Stimulated activated naive B cell treated with anti-CD40 and anti-IgM and Interleukin-4, amounts not matched to agents 10 μg/mL and 1 μg/mL and 100 μg/mL, for 72 hours (primary cell): ENCODE results near the gene EFCC1.

Experiments
- ATAC-seq, 2 donors: fragments of 150-1000 bp; cut with Tn5 transposase; replicated peaks; 2 replicates each; pipeline ENCODE4 v1.10.0; 2021; ENCODE audit warnings: moderate library complexity in 1 of 2
- DNase-seq: peaks from one replicate; pipeline ENCODE4 v3.0.0; 2021
- H3K27ac Mint-ChIP-seq: one replicate; pipeline ENCODE4 v1.8.0; 2022; ENCODE audit warnings: mild to moderate bottlenecking, mixed read lengths
- H3K27me3 Mint-ChIP-seq, 2 donors: one replicate each; pipeline ENCODE4 v1.8.0; 2022; ENCODE audit warnings: mixed read lengths in 2 of 2
- H3K36me3 Mint-ChIP-seq, 2 donors: one replicate each; pipeline ENCODE4 v1.8.0; 2022; ENCODE audit warnings: mixed read lengths in 2 of 2, mild to moderate bottlenecking in 1 of 2
- H3K4me1 Mint-ChIP-seq, 2 donors: one replicate each; pipeline ENCODE4 v1.8.0; 2022; ENCODE audit warnings: mixed read lengths in 2 of 2, mild to moderate bottlenecking in 1 of 2
- H3K4me3 Mint-ChIP-seq, 2 donors: one replicate each; pipeline ENCODE4 v1.8.0; 2022; ENCODE audit warnings: mild to moderate bottlenecking in 2 of 2, mixed read lengths in 2 of 2, moderate library complexity in 1 of 2
- H3K9me3 Mint-ChIP-seq, 2 donors: one replicate each; pipeline ENCODE4 v1.8.0; 2022; ENCODE audit warnings: mixed read lengths in 2 of 2, mild to moderate bottlenecking in 1 of 2

The EFCC1 gene

DNA sequence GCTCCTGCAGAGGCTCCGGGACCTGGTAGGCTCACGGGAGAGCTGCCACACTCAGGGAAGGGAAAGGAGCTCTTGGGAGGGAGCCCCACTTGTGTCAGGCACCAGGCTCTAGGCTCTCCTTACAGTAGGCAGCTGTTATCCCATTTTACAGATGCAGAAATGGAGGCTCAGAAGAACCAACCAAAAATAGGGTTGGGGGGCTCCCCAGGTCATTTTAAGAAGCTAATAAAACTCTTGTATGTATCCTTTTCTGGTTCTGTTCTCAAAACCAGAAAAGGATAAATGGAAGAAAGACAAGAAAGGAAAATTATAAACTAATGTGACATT, 36.0 kb downstream of the EFCC1 start:
- ATAC-seq, result no peak
- no peak overlapping the region for H3K27ac Mint-ChIP-seq
- H3K4me1 Mint-ChIP-seq, result peaks cover 0 to 3% of the 10 kb centered on the region in 2 donors

DNA sequence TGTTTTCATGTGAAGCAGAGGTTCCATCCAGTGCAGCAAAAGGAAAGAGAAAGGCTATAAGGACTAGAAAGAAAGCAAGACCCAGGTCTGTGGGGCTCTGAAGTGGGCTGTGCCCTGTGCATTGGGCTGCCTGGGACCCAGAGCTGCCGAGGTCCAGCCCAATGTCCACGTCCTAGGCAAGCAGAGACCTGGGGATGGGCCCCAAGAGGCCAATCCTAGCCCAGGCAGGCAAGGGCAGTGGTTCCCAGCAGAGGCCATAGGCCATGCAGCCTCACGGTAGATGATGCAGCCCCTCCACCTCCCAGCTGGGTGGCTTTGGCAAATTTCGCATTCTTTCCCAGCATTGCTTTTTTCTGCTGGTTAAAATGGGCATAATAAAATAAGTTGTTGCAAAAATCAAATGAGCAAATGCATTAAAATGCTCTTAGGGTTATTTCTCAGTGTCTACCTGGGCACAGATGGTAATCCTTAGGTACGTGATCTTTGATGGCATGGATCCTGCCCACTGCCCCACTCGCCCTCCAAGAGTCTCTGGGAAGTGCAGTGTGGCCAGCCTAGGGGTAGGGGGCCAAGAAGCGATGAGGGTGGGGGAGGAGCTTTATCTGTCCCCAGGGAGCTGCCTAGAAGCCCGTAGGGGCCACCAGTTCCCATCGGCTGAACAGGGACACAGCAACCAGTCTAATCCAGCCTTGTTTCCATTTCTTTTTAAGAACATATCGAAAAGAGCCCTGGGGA, 37.2 kb downstream of the EFCC1 start:
- Mint-ChIP-seq H3K27me3 (peaks cover 26 to 38% of the 10 kb centered on the region in 2 donors), H3K36me3 (peaks cover 0 to 5% of the 10 kb centered on the region in 2 donors), H3K27ac (no peak overlapping the region), H3K4me1 (peaks cover 0 to 3% of the 10 kb centered on the region in 2 donors), H3K9me3 (peaks cover 3 to 10% of the 10 kb centered on the region in 2 donors), H3K4me3 (no peak overlapping the region)
- DNase-seq, result no peak
- no peak for ATAC-seq

More for the DNA sequence above, 36.0 kb downstream of the EFCC1 start:
- peaks cover 0 to 1% of the 10 kb centered on the region in 2 donors for H3K9me3 Mint-ChIP-seq
- no peak for DNase-seq
- no peak overlapping the region for H3K4me3 Mint-ChIP-seq
- peaks cover 0 to under 1% of the 10 kb centered on the region in 2 donors for H3K36me3 Mint-ChIP-seq
- H3K27me3 Mint-ChIP-seq, result peaks cover 23 to 26% of the 10 kb centered on the region in 2 donors

DNA sequence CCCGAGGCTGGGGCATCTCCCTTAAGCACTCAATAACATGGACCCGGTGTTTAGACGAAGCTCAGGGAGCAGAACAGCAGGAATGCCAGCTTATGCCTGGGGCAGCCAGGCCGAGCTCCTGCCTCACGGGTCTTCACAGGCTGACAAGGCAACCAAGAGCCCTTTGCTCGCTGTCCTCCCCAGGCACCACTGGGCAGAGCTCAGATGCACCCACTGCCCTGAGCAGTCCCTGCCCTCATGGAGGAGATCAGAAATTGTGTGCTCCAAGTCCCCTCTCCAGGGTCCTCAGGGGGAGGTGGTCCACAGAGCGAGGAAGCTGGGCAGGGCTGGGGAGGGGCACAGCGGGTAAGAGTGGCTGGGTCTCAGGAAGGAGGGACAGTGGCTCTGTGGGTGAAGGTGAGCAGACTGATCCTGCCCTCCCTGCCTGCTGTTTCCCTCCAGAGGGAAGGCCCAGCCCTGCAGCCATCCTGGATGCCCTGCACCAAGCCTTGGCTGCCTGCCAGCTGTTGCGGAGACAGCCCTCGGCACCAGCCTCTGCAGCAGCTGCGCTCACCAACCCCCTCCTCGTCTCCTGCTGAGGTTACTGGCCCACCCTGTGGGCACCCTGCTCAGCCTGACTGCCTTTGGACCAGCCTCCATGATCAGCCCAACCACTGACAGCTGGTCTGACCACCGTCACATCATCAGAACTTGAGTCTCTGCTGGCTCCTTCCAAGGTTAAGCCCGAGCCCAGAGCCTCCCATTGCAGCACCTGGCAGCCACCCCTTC, 38.4 kb downstream of the EFCC1 start:
- Mint-ChIP-seq H3K27ac (no peak overlapping the region), H3K9me3 (peaks cover 3 to 10% of the 10 kb centered on the region in 2 donors), H3K27me3 (peaks cover 36 to 45% of the 10 kb centered on the region in 2 donors), H3K4me3 (no peak overlapping the region), H3K4me1 (peaks cover 0 to 3% of the 10 kb centered on the region in 2 donors), H3K36me3 (peaks cover 0 to 11% of the 10 kb centered on the region in 2 donors)
- ATAC-seq (no peak), DNase-seq (no peak)

DNA sequence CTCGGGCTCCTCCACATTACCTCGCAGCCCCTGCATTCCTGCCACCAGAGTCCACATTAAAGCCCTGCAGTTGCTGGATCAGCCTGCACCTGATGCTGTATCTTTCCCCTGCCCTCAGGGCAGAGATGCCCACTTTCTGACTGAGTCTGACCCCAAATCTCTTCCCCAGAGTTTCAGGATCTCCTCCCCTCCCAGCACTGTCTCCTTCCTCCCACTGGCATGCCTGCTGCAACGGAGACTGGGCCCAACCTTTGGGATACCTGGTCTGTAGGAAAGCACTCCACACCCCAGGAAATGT, 38.9 kb downstream of the EFCC1 start:
- Mint-ChIP-seq H3K27ac (no peak overlapping the region), H3K4me1 (peaks cover 0 to 3% of the 10 kb centered on the region in 2 donors), H3K9me3 (peaks cover 3 to 10% of the 10 kb centered on the region in 2 donors), H3K36me3 (peaks cover 0 to 14% of the 10 kb centered on the region in 2 donors), H3K27me3 (peaks cover 36 to 50% of the 10 kb centered on the region in 2 donors), H3K4me3 (no peak overlapping the region)
- DNase-seq (no peak), ATAC-seq (no peak)

DNA sequence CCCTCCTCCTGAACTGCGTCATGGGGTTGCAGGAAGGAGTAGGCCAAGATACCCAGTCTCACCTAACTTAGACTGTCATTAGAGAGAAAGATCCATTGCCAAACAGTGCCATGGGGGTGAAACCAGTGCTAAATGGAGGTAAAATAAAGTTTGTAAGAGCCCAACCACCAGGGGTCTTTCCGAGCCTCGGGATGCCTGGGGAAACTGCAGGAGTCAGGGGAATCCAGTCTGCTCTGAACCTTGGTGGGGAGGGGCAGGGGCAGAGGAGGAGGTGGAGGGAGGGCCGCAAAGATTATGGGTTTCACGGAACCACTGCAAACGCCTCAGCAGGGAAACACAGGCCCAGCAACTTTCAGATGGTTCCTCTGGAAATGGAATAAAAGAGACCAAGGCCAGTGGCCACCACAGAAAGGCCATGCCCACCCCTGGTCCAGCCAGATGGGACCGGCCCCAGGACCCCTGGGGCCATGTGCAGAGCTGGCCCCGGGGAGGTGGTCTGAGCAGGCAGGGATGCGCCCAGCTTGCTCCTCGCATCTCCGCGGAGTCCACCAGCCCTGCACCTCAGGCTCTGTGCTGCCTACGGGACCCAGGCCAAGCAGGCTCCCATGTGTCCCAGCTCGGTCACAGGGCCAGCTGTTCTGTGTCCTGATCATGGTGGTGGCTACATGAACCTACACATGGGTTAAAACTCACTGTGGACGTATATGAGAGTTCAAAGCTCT, 39.6 kb downstream of the EFCC1 start:
- peaks cover 36 to 50% of the 10 kb centered on the region in 2 donors for H3K27me3 Mint-ChIP-seq
- no peak for ATAC-seq
- H3K4me1 Mint-ChIP-seq, result peaks cover 0 to 3% of the 10 kb centered on the region in 2 donors
- peaks cover 0 to 14% of the 10 kb centered on the region in 2 donors for H3K36me3 Mint-ChIP-seq
- DNase-seq, result no peak
- no peak overlapping the region for H3K27ac Mint-ChIP-seq
- H3K9me3 Mint-ChIP-seq, result peaks cover 3 to 10% of the 10 kb centered on the region in 2 donors
- no peak overlapping the region for H3K4me3 Mint-ChIP-seq

DNA sequence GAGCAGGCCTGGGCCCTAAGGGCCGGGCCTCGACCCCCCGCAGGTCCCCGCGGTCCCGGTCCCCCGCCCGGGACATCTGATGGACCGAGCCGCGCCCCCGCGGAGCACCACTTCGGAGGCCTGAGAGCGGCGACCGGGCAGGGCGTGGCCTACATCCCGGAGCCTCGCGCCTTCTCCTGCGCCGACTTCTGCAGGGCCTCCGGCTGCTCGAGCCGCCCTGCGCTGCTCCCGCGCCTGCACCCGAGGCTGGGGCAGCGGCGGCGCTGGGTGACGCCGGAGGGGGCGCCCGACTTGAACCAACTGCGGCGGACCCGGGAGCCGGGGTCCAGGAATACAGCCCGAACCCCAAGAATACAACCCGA, 44.6 kb downstream of the EFCC1 start:
- peaks cover 9 to 17% of the 10 kb centered on the region in 2 donors for H3K9me3 Mint-ChIP-seq

DNA sequence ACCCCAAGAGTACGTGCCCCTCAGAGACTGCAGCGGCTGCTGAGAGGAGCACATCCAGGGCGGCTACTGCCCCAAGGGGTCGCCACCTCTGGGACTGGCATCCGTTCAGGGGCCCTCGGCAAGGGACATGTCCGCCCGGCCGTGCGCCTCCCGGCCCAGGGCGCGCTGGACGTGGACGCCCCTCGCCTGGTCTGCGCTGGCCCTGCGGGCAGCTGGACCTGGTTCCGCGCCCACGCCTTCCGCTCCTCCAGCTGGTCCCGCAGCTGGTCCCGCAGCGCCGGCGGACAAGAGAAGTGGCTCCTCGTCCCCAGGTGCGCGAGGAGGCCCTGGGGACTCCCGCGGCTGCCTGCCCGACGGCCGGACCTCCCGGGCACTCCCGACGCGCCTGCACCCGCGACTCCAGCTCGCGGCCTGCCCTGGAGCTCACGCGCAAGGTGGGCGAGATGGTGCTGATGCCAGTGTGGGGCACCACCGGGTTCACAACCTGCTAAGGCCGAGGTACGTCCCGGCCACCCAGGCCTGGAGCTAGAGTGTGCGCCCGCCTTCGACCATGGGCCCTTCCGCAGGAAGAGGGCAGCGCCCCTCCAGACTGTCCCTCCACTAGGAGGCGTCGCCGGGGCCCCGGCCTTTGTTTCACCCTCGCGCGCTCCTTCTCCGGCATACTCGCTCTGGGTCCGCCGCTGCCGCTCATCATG, 45.1 kb downstream of the EFCC1 start:
- Mint-ChIP-seq H3K4me1 (no peaks in the 10 kb centered on the region), H3K27ac (no peak overlapping the region), H3K9me3 (peaks cover 9 to 17% of the 10 kb centered on the region in 2 donors), H3K4me3 (peak overlapping the region in 1 of 2 donors; percentile 59), H3K36me3 (peaks cover 8 to 21% of the 10 kb centered on the region in 2 donors), H3K27me3 (peaks cover 41 to 43% of the 10 kb centered on the region in 2 donors)
- peak; percentile 21 to 39 for ATAC-seq
- no peak for DNase-seq

More for the DNA sequence above, 44.6 kb downstream of the EFCC1 start:
- Mint-ChIP-seq H3K4me3 (peak overlapping the region; percentile 29 to 59), H3K4me1 (no peaks in the 10 kb centered on the region), H3K27me3 (peaks cover 41 to 44% of the 10 kb centered on the region in 2 donors), H3K36me3 (peaks cover 8 to 21% of the 10 kb centered on the region in 2 donors), H3K27ac (no peak overlapping the region)
- ATAC-seq, result peak; percentile 63 to 74
- no peak for DNase-seq

DNA sequence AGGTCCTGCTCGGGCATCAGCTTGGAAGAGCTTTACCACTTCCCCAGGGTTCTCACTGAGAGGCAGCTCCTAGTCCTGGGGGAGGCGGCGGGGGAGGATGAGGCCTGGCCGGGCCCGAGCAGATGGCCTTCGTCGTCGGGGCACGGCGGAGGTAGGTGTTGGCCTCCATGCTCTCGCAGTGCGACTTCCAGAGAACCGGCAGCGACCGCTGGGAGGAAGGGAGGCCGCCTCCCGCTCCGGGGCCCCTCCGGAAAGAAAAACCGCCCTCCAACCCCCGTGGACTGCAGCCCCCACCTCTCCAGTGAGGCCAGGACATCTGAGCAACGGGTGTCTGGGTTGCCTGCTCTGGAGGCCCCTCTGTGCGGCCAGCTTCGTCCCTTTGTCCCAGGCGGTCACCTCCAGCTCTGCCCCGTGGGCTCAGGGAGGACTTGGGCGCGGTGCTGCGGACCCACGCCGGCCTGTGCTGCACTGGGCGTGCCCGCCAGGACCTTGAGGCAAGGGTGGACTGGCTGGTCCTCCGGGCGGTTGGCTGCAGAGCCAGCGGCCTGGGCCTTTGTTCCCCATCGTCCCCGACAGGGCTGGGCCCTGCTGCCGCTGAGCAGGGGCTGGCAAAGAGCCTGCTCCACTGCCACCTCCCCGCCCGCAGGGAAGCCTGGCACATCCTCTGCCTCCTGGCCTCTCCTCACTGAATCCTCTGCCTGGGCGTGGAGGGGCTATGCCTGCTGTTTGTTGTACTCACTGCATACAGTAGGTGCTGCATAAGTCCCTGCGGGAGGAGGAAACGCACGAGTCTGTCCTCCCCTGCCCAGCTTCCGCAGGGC, 45.8 kb downstream of the EFCC1 start:
- H3K27ac Mint-ChIP-seq, result no peak overlapping the region
- H3K4me3 Mint-ChIP-seq, result peak overlapping the region in 1 of 2 donors; percentile 46
- DNase-seq (no peak), ATAC-seq (no peak)
- peaks cover 9 to 17% of the 10 kb centered on the region in 2 donors for H3K9me3 Mint-ChIP-seq
- peaks cover 37 to 41% of the 10 kb centered on the region in 2 donors for H3K27me3 Mint-ChIP-seq
- peaks cover 8 to 21% of the 10 kb centered on the region in 2 donors for H3K36me3 Mint-ChIP-seq
- H3K4me1 Mint-ChIP-seq, result no peaks in the 10 kb centered on the region

DNA sequence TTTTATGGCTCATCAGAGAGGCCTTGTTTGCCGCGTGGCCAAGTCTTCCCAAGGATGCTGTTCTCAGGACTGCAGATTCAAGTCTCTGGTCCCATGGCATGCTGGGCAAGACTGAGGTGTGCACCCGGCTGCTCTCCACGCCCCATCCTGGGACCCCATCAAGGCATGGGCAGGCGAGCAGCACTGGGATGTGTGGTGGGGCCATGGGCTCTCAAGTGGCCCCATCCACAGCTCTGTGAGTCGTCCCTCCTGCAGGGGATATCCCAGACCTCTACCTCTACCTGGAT, 46.4 kb downstream of the EFCC1 start:
- ATAC-seq, result no peak
- H3K27me3 Mint-ChIP-seq, result peaks cover 31 to 35% of the 10 kb centered on the region in 2 donors
- H3K4me1 Mint-ChIP-seq, result no peaks in the 10 kb centered on the region
- H3K4me3 Mint-ChIP-seq, result peak overlapping the region in 1 of 2 donors; percentile 30
- peaks cover 8 to 16% of the 10 kb centered on the region in 2 donors for H3K36me3 Mint-ChIP-seq
- H3K9me3 Mint-ChIP-seq, result peaks cover 6 to 11% of the 10 kb centered on the region in 2 donors
- no peak overlapping the region for H3K27ac Mint-ChIP-seq
- no peak for DNase-seq

DNA sequence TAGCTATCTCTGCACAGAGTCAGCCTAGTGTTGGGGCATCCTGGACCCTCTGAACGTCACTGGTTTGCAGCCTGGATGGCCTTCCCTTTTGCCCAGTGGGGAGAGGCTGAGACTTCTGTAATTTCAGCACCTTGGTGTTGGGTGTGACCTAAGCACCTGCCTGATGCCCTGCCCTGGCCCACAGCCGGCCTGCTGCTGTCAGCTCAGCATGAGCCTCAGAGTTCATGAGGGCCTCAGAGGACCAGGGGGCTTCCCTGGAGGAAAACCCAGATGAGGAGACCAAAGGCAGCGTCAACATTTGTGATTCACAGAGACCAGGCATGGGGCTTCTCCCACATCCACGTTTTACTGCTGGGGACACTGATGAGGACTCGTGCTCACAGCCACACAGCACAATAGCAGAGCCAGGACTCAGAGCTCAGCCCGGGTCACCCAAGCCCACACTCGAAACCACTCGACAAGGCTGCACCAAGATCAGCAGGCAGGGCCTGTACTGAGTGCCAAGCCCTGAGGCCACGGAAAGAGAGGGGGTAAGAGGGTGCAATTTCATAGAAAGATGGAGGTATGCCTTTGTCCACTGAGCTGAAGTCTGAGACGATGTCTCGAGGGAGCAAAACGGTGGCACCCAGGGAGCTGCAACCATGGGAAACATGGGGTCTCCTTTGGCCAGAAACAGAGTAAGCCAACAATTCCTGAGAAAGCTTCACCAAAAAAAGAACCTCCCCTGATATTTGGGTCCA, 49.6 kb downstream of the EFCC1 start:
- Mint-ChIP-seq H3K4me1 (peaks cover 5 to 10% of the 10 kb centered on the region in 2 donors), H3K4me3 (no peak overlapping the region), H3K9me3 (peaks cover 6 to 7% of the 10 kb centered on the region in 2 donors), H3K36me3 (peaks cover 7 to 8% of the 10 kb centered on the region in 2 donors), H3K27me3 (peaks cover 12 to 20% of the 10 kb centered on the region in 2 donors), H3K27ac (no peak overlapping the region)
- DNase-seq (no peak), ATAC-seq (no peak)

DNA sequence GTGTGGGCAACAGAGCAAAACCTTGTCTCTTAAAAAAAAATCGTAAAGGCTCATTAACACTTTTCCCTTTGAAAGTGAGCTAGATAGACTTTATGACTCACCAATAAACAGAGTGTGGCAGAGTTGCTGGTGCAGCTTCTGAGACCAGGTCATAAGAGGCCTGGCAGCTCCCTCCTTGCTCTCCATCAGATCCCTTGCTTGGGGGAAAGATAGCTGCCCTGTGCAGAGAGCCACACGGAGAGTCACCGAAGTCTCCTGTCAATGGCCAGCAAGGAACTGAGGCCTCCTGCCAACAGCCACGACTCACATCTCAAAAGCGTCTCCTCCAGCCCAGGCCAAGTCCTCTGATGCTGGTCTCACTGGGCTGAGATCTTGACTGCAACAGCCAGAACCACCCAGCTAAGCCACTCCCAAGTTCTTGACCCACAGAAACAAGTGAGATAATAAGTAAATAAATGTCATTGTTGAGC, 50.8 kb downstream of the EFCC1 start:
- Mint-ChIP-seq H3K4me1 (peaks cover 5 to 10% of the 10 kb centered on the region in 2 donors), H3K36me3 (peaks cover 7 to 8% of the 10 kb centered on the region in 2 donors), H3K27ac (no peak overlapping the region), H3K9me3 (peaks cover 6 to 7% of the 10 kb centered on the region in 2 donors), H3K4me3 (no peak overlapping the region), H3K27me3 (peaks cover 16 to 19% of the 10 kb centered on the region in 2 donors)
- ATAC-seq (no peak), DNase-seq (no peak)

DNA sequence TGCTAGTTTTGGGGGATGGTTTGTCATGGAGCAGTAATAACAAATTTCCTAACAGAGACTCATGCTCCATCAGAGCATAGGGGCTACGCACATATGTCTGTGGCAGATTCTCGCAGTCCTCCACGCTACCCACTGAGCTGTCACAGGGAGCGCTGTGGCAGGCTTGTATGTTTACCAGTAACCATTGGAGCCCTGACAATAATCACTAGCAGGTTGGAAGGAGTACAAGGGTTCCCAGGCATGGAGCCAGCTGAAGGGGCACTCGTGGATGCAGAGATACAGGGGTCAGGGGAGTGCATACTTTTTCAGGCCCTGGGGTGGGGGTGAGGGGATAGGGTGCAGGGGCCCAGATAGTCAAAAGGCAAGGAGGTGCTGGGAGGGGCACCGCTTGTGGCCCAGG, 51.6 kb downstream of the EFCC1 start:
- Mint-ChIP-seq H3K27me3 (peaks cover 18 to 20% of the 10 kb centered on the region in 2 donors), H3K4me3 (no peak overlapping the region), H3K9me3 (peaks cover 6 to 7% of the 10 kb centered on the region in 2 donors), H3K27ac (no peak overlapping the region), H3K4me1 (peaks cover 5 to 10% of the 10 kb centered on the region in 2 donors), H3K36me3 (peaks cover 4 to 6% of the 10 kb centered on the region in 2 donors)
- DNase-seq, result no peak
- ATAC-seq, result no peak
